AG04450 (cell line): ENCODE measurements around the gene COX17. TPM values are rescaled to one million over a fixed set of nuclear protein-coding genes. Genes with fewer than 3 reads are reported as not detected.

Source experiments
- CTCF ChIA-PET: fragments of 300-600, 350-600 bp; formaldehyde crosslinking; extraction: SDS; loops from one replicate; lab custom pipeline; 2022; ENCODE audit warnings: antibody characterized with exemption, inconsistent platforms; lab: Charles Lee
- POLR2A ChIA-PET: fragments of 350-600 bp; formaldehyde crosslinking; extraction: SDS; loops from one replicate; lab custom pipeline; 2021; ENCODE audit warnings: antibody characterized with exemption, inconsistent platforms; lab: Yijun Ruan, JAX
- DNase-seq: peaks from one replicate; pipeline ENCODE4 v3.0.0-alpha.2; 2011; ENCODE audit warnings: low read depth, low spot score
- H3K27ac ChIP-seq: one replicate; pipeline ENCODE4 v1.5.1; 2012; ENCODE audit warnings: low read depth, low read length, control low read depth
- H3K27me3 ChIP-seq: one replicate; pipeline ENCODE4 v1.6.0; 2012; ENCODE audit warnings: low read length; ENCODE audit not compliant: control insufficient read depth, insufficient read depth
- H3K4me3 ChIP-seq: 2 replicates; pipeline ENCODE4 v1.5.1; 2011; ENCODE audit warnings: mild to moderate bottlenecking, low read depth, low read length, control low read depth
- H3K9me3 ChIP-seq: 2 replicates; pipeline ENCODE4 v1.5.1; 2012; ENCODE audit warnings: low read length; ENCODE audit not compliant: control insufficient read depth, insufficient read depth
- polyA plus RNA-seq: library from polyadenylated mRNA; depleted of rRNA; stranded (reverse); fragments of >200 nt; gene quantifications from 2 replicates; pipeline ENCODE4 v1.2.3, GENCODE V29; 2011; rRNA removed
- TF ChIP-seq, protein P1 (sequence below): IDR thresholded peaks from 2 replicates; pipeline ENCODE4 v1.5.1; 2011; ENCODE audit warnings: low read depth, low read length, control low read depth, inconsistent platforms

The COX17 gene
- polyA plus RNA-seq, 1 experiment: 19.2 TPM

DNA sequence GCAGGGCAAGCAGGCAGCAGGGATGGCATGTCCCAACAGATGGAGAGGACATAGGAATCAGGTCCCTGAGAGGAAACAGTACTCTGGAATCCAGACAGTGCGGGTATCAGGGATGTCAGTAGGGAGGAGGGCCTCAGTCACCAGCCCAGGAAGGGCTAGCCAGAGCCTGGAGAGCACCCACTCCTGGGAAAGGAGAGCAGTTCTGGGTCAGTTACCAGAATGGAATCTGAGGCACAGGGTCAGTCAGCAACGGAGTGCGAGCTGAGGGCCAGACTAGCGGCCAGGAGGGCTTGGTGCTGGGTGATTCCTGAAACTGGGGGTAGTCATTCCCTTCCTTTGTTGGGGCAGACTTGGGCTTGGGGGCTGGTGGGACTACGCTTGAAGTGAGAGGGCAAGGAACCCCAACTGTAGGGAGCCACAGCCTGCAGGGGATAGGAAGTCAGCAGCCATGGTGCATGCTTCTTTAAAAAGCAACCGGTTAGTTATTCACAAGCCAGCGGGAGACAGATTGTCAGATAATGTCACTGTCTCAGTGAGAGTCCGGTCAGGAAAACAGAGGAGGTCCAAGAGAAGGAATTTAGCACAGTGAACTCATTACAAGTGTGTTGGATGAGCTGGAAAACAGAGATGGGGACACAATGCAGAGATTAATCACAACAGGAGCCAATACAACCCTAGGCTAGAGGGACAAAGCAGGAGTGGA lies 51.6 kb downstream of the COX17 start:
- POLR2A ChIA-PET: no interaction called here
- TF ChIP-seq, protein P1, sequence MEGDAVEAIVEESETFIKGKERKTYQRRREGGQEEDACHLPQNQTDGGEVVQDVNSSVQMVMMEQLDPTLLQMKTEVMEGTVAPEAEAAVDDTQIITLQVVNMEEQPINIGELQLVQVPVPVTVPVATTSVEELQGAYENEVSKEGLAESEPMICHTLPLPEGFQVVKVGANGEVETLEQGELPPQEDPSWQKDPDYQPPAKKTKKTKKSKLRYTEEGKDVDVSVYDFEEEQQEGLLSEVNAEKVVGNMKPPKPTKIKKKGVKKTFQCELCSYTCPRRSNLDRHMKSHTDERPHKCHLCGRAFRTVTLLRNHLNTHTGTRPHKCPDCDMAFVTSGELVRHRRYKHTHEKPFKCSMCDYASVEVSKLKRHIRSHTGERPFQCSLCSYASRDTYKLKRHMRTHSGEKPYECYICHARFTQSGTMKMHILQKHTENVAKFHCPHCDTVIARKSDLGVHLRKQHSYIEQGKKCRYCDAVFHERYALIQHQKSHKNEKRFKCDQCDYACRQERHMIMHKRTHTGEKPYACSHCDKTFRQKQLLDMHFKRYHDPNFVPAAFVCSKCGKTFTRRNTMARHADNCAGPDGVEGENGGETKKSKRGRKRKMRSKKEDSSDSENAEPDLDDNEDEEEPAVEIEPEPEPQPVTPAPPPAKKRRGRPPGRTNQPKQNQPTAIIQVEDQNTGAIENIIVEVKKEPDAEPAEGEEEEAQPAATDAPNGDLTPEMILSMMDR: no peak
- no peak for DNase-seq
- H3K27me3 ChIP-seq: peaks cover 16% of the 10 kb centered on the region
- no peak overlapping the region for H3K4me3 ChIP-seq
- H3K9me3 ChIP-seq: no peaks in the 10 kb centered on the region
- CTCF ChIA-PET: no interaction called here
- no peak overlapping the region for H3K27ac ChIP-seq

GRCh38 chr3:119624002-119624720 lies 53.0 kb downstream of the COX17 start:
- Histone ChIP-seq H3K27ac (no peak overlapping the region), H3K4me3 (no peak overlapping the region), H3K27me3 (peaks cover 18% of the 10 kb centered on the region), H3K9me3 (no peaks in the 10 kb centered on the region)
- ChIA-PET CTCF (no interaction called here), POLR2A (no interaction called here)
- no peak for DNase-seq
- TF ChIP-seq, protein P1: no peak

GRCh38 chr3:119620899-119621298 lies 56.3 kb downstream of the COX17 start:
- ChIA-PET POLR2A (no interaction called here), CTCF (no interaction called here)
- no peaks in the 10 kb centered on the region for H3K9me3 ChIP-seq
- H3K27me3 ChIP-seq: peaks cover 16% of the 10 kb centered on the region
- TF ChIP-seq, protein P1: no peak
- no peak for DNase-seq
- H3K27ac ChIP-seq: no peak overlapping the region
- no peak overlapping the region for H3K4me3 ChIP-seq

Other genes with a start within 250 kb of the COX17 start
- gene TMEM39A, start 213.8 kb downstream of the COX17 start, polyA plus RNA-seq: 34.3 TPM in 2 replicates
- 14.6 and 20.2 TPM in 2 replicates for gene POGLUT1, start 208.4 kb downstream of the COX17 start, polyA plus RNA-seq
- 73.1 and 97.4 TPM in 2 replicates for gene TIMMDC1, start 178.9 kb downstream of the COX17 start, polyA plus RNA-seq
- not detected in 2 replicates for gene CD80, start 117.8 kb downstream of the COX17 start, polyA plus RNA-seq
- 0.35 and 0.36 TPM in 2 replicates for gene ADPRH, start 97.9 kb downstream of the COX17 start, polyA plus RNA-seq
- gene PLA1A, start 79.5 kb downstream of the COX17 start, polyA plus RNA-seq: not detected in 2 replicates
- gene POPDC2, start 16.8 kb downstream of the COX17 start, polyA plus RNA-seq: 0.38 and 0.43 TPM in 2 replicates
- gene CFAP91, start 25.6 kb upstream of the COX17 start, polyA plus RNA-seq: not detected in 2 replicates
- not detected in 2 replicates for gene NR1I2, start 104.7 kb upstream of the COX17 start, polyA plus RNA-seq